ENCODE data around the gene SPTBN4. TPM values are rescaled to one million over a fixed set of nuclear protein-coding genes. Genes with fewer than 3 reads are reported as not detected.

Gene SPTBN4
- polyA plus RNA-seq, 1 of the 3 experiments (the other 2 are of a cell fraction) = 3.1 TPM

DNA sequence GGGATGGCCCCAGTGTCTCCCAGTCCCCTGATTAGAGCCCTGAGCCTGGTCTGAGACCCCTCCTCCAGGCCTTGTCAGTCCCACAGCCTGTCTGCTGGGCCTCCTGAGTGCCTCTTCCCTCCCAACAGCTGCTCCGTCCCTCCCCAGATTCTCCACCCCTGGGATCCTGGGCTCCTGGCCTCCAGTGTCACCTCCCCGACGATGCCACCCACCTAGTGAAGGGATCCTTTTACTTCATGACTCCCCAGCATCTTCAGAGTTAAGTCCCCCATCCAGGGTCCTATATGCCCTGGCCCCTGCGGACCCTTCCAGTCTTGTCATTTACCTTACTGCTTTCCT, 49.2 kb upstream of the SPTBN4 start:
- Histone ChIP-seq H3K27ac (ENCODE audit: low read depth in 2 of 2, low read length in 1 of 2) (no peak overlapping the region), H2AFZ (ENCODE audit: low read depth) (no peak overlapping the region), H3K79me2 (ENCODE audit: insufficient read depth) (peaks cover 12% of the 10 kb centered on the region), H3K27me3 (ENCODE audit: insufficient read depth) (no peaks in the 10 kb centered on the region), H4K20me1 (ENCODE audit: insufficient read depth) (no peaks in the 10 kb centered on the region), H3K4me3 (ENCODE audit: low read depth in 2 of 2, low read length in 1 of 2) (no peak overlapping the region), H3K9me3 (no peaks in the 10 kb centered on the region), H3F3A (replicated peaks; ENCODE audit: insufficient read depth) (peaks cover 26% of the 10 kb centered on the region), H3K4me1 (ENCODE audit: control insufficient read depth in 1 of 2, insufficient read depth in 2 of 2, low read depth in 1 of 2, low read length in 1 of 2) (peaks cover 5 to 6% of the 10 kb centered on the region in 2 experiments; a peak in 3 of 4 replicates), H3K9ac (no peak overlapping the region), H3K36me3 (replicated peaks in 1 of 2; ENCODE audit: control insufficient read depth in 1 of 2, insufficient read depth in 2 of 2, low read length in 1 of 2) (peaks cover 4 to 7% of the 10 kb centered on the region in 2 experiments), H3K9me2 (no peaks in the 10 kb centered on the region), H3K4me2 (no peak overlapping the region)
- 88% methylated on average over 4 of the region's 4 CpGs for WGBS (ENCODE audit: low lambda C conversion rate)
- DNase-seq = no peak
- CTCF ChIA-PET = interaction anchor here (0.6 to 1.4 kb wide), 3 partner anchors 27 to 278 kb away, joined by 3 to 4 read pairs (median 3); no protein-coding TSS in a partner anchor
- POLR2A ChIA-PET = no interaction called here
- no peak for TF ChIP-seq YY1 (IDR thresholded peaks at IDR 0.05; ENCODE audit: low read depth)
- no peak for TF ChIP-seq NFIC (IDR thresholded peaks at IDR 0.05; ENCODE audit: borderline replicate concordance)
- no peak for TF ChIP-seq CHD2 (IDR thresholded peaks at IDR 0.05; ENCODE audit: low read length, partially characterized antibody)
- TF ChIP-seq TEAD4 (IDR thresholded peaks at IDR 0.05; ENCODE audit: borderline replicate concordance, insufficient read depth) = no peak
- TF ChIP-seq GATA2 (CRISPR knock-in tag; IDR thresholded peaks at IDR 0.05) = no peak
- no peak for TF ChIP-seq RXRA (IDR thresholded peaks at IDR 0.05; ENCODE audit: borderline replicate concordance, low read depth)
- TF ChIP-seq, protein P1, sequence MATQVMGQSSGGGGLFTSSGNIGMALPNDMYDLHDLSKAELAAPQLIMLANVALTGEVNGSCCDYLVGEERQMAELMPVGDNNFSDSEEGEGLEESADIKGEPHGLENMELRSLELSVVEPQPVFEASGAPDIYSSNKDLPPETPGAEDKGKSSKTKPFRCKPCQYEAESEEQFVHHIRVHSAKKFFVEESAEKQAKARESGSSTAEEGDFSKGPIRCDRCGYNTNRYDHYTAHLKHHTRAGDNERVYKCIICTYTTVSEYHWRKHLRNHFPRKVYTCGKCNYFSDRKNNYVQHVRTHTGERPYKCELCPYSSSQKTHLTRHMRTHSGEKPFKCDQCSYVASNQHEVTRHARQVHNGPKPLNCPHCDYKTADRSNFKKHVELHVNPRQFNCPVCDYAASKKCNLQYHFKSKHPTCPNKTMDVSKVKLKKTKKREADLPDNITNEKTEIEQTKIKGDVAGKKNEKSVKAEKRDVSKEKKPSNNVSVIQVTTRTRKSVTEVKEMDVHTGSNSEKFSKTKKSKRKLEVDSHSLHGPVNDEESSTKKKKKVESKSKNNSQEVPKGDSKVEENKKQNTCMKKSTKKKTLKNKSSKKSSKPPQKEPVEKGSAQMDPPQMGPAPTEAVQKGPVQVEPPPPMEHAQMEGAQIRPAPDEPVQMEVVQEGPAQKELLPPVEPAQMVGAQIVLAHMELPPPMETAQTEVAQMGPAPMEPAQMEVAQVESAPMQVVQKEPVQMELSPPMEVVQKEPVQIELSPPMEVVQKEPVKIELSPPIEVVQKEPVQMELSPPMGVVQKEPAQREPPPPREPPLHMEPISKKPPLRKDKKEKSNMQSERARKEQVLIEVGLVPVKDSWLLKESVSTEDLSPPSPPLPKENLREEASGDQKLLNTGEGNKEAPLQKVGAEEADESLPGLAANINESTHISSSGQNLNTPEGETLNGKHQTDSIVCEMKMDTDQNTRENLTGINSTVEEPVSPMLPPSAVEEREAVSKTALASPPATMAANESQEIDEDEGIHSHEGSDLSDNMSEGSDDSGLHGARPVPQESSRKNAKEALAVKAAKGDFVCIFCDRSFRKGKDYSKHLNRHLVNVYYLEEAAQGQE (IDR thresholded peaks at IDR 0.05; ENCODE audit: low read depth, low read length) = no peak
- no peak for TF ChIP-seq FOXJ3 (CRISPR knock-in tag; IDR thresholded peaks at IDR 0.05)
- TF ChIP-seq, protein P2, sequence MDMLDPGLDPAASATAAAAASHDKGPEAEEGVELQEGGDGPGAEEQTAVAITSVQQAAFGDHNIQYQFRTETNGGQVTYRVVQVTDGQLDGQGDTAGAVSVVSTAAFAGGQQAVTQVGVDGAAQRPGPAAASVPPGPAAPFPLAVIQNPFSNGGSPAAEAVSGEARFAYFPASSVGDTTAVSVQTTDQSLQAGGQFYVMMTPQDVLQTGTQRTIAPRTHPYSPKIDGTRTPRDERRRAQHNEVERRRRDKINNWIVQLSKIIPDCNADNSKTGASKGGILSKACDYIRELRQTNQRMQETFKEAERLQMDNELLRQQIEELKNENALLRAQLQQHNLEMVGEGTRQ (IDR thresholded peaks at IDR 0.05; ENCODE audit: borderline replicate concordance, low read depth, low read length) = no peak

DNA sequence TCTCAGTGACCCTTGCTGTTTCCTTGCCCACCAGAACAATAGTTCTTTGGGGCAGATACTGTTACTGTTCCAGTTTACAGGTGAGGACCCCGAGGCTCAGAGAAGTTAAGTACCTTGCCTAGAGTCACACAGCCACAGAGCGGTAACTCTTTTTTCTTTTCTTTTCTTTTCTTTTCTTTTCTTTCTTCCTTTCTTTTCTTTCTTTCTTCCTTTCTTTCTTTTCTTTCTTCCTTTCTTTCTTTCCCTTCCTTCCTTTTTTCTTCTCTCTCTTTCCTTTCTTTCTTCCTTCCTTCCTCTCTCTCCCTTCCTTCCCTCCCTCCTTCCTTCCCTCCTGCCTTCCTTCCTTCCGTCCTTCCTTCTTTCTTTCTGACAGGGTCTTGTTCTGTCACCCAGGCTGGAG, 48.8 kb upstream of the SPTBN4 start:
- Histone ChIP-seq H3F3A (replicated peaks; ENCODE audit: insufficient read depth) (peaks cover 26% of the 10 kb centered on the region), H3K9ac (no peak overlapping the region), H4K20me1 (ENCODE audit: insufficient read depth) (no peaks in the 10 kb centered on the region), H3K27me3 (ENCODE audit: insufficient read depth) (no peaks in the 10 kb centered on the region), H3K4me3 (ENCODE audit: low read depth in 2 of 2, low read length in 1 of 2) (no peak overlapping the region), H3K27ac (ENCODE audit: low read depth in 2 of 2, low read length in 1 of 2) (no peak overlapping the region), H2AFZ (ENCODE audit: low read depth) (no peak overlapping the region), H3K9me2 (no peaks in the 10 kb centered on the region), H3K4me2 (no peak overlapping the region), H3K4me1 (ENCODE audit: control insufficient read depth in 1 of 2, insufficient read depth in 2 of 2, low read depth in 1 of 2, low read length in 1 of 2) (peaks cover 6 to 10% of the 10 kb centered on the region in 2 experiments; a peak in 3 of 4 replicates), H3K79me2 (ENCODE audit: insufficient read depth) (peaks cover 16% of the 10 kb centered on the region), H3K36me3 (replicated peaks in 1 of 2; ENCODE audit: control insufficient read depth in 1 of 2, insufficient read depth in 2 of 2, low read length in 1 of 2) (peaks cover 7 to 11% of the 10 kb centered on the region in 2 experiments), H3K9me3 (no peaks in the 10 kb centered on the region)
- POLR2A ChIA-PET = no interaction called here
- no peak for DNase-seq
- TF ChIP-seq, protein P3, sequence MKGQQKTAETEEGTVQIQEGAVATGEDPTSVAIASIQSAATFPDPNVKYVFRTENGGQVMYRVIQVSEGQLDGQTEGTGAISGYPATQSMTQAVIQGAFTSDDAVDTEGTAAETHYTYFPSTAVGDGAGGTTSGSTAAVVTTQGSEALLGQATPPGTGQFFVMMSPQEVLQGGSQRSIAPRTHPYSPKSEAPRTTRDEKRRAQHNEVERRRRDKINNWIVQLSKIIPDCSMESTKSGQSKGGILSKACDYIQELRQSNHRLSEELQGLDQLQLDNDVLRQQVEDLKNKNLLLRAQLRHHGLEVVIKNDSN (IDR thresholded peaks at IDR 0.05; ENCODE audit: borderline replicate concordance, low read depth) = no peak
- TF ChIP-seq SMC3 (IDR thresholded peaks at IDR 0.05; ENCODE audit: low read depth, low read length) (no peak), FOXJ3 (CRISPR knock-in tag; IDR thresholded peaks at IDR 0.05) (no peak), TCF12 (IDR thresholded peaks at IDR 0.05) (no peak), EP300 (IDR thresholded peaks at IDR 0.05; ENCODE audit: borderline replicate concordance in 1 of 2, low read depth in 1 of 2, low read length in 1 of 2) (no peak), FOSL2 (IDR thresholded peaks at IDR 0.05; ENCODE audit: borderline replicate concordance, low read depth) (no peak), YY1 (IDR thresholded peaks at IDR 0.05; ENCODE audit: low read depth) (no peak), POLR2AphosphoS5 (IDR thresholded peaks at IDR 0.05; ENCODE audit: low read depth, low read length) (no peak), RCOR1 (IDR thresholded peaks at IDR 0.05; ENCODE audit: low read length) (no peak), JUND (IDR thresholded peaks at IDR 0.05) (no peak)
- TF ChIP-seq, protein P4, sequence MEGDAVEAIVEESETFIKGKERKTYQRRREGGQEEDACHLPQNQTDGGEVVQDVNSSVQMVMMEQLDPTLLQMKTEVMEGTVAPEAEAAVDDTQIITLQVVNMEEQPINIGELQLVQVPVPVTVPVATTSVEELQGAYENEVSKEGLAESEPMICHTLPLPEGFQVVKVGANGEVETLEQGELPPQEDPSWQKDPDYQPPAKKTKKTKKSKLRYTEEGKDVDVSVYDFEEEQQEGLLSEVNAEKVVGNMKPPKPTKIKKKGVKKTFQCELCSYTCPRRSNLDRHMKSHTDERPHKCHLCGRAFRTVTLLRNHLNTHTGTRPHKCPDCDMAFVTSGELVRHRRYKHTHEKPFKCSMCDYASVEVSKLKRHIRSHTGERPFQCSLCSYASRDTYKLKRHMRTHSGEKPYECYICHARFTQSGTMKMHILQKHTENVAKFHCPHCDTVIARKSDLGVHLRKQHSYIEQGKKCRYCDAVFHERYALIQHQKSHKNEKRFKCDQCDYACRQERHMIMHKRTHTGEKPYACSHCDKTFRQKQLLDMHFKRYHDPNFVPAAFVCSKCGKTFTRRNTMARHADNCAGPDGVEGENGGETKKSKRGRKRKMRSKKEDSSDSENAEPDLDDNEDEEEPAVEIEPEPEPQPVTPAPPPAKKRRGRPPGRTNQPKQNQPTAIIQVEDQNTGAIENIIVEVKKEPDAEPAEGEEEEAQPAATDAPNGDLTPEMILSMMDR (IDR thresholded peaks at IDR 0.05) = no peak
- TF ChIP-seq, protein P5, sequence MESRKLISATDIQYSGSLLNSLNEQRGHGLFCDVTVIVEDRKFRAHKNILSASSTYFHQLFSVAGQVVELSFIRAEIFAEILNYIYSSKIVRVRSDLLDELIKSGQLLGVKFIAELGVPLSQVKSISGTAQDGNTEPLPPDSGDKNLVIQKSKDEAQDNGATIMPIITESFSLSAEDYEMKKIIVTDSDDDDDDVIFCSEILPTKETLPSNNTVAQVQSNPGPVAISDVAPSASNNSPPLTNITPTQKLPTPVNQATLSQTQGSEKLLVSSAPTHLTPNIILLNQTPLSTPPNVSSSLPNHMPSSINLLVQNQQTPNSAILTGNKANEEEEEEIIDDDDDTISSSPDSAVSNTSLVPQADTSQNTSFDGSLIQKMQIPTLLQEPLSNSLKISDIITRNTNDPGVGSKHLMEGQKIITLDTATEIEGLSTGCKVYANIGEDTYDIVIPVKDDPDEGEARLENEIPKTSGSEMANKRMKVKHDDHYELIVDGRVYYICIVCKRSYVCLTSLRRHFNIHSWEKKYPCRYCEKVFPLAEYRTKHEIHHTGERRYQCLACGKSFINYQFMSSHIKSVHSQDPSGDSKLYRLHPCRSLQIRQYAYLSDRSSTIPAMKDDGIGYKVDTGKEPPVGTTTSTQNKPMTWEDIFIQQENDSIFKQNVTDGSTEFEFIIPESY (IDR thresholded peaks at IDR 0.05; ENCODE audit: borderline replicate concordance, low read depth) = no peak
- CTCF ChIA-PET = interaction anchor here (0.6 to 1.4 kb wide), 2 partner anchors 27 to 279 kb away, joined by 3 to 4 read pairs; no protein-coding TSS in a partner anchor
- WGBS (ENCODE audit: low lambda C conversion rate) = 80% methylated on average over 3 of the region's 3 CpGs
